Mucosa of rectum (tissue), 2 donors: ENCODE data around the gene KLHL40.

ENCODE experiments used
- H3K27ac ChIP-seq, 2 donors: one replicate each; pipeline ENCODE4 v1.7.0; 2013; ENCODE audit warnings: inconsistent platforms in 2 of 2, low read depth in 2 of 2, low read length in 2 of 2
- H3K27me3 ChIP-seq, 2 donors: one replicate each; pipeline ENCODE4 v1.7.0; 2013; ENCODE audit warnings: low read length in 2 of 2; ENCODE audit not compliant: control insufficient read depth in 2 of 2, insufficient read depth in 2 of 2
- H3K36me3 ChIP-seq, 2 donors: one replicate each; pipeline ENCODE4 v1.7.0; 2013; ENCODE audit warnings: low read length in 2 of 2; ENCODE audit not compliant: control insufficient read depth in 2 of 2, insufficient read depth in 2 of 2
- H3K4me1 ChIP-seq, 2 donors: one replicate each; pipeline ENCODE4 v1.7.0; 2013; ENCODE audit warnings: low read length in 2 of 2, mild to moderate bottlenecking in 1 of 2; ENCODE audit not compliant: control insufficient read depth in 2 of 2, insufficient read depth in 2 of 2
- H3K4me3 ChIP-seq, 2 donors: one replicate each; pipeline ENCODE4 v1.7.0; 2013; ENCODE audit warnings: low read length in 2 of 2
- H3K9ac ChIP-seq, 2 donors: one replicate each; pipeline ENCODE4 v1.7.0; 2013; ENCODE audit warnings: low read length in 2 of 2, low read depth in 1 of 2, mild to moderate bottlenecking in 1 of 2
- H3K9me3 ChIP-seq, 2 donors: one replicate each; pipeline ENCODE4 v1.7.0; 2013; ENCODE audit warnings: low read length in 2 of 2; ENCODE audit not compliant: control insufficient read depth in 2 of 2
- donor health status: healthy.
- donor health status: Normal muscosa, but diverticular disease.

Gene KLHL40

GRCh38 chr3:42668793-42669217 lies 16.5 kb upstream of the KLHL40 start:
- H3K27ac ChIP-seq = no peak overlapping the region
- H3K9me3 ChIP-seq = no peaks in the 10 kb centered on the region
- no peak overlapping the region for H3K4me3 ChIP-seq
- no peaks in the 10 kb centered on the region for H3K27me3 ChIP-seq
- peaks cover 0 to 3% of the 10 kb centered on the region in 2 donors for H3K4me1 ChIP-seq
- H3K9ac ChIP-seq = no peak overlapping the region
- no peaks in the 10 kb centered on the region for H3K36me3 ChIP-seq

GRCh38 chr3:42670051-42670576 lies 15.2 kb upstream of the KLHL40 start:
- Histone ChIP-seq H3K9me3 (no peaks in the 10 kb centered on the region), H3K27me3 (no peaks in the 10 kb centered on the region), H3K36me3 (no peaks in the 10 kb centered on the region), H3K27ac (no peak overlapping the region), H3K4me3 (no peak overlapping the region), H3K9ac (no peak overlapping the region), H3K4me1 (peaks cover 0 to 3% of the 10 kb centered on the region in 2 donors)

DNA sequence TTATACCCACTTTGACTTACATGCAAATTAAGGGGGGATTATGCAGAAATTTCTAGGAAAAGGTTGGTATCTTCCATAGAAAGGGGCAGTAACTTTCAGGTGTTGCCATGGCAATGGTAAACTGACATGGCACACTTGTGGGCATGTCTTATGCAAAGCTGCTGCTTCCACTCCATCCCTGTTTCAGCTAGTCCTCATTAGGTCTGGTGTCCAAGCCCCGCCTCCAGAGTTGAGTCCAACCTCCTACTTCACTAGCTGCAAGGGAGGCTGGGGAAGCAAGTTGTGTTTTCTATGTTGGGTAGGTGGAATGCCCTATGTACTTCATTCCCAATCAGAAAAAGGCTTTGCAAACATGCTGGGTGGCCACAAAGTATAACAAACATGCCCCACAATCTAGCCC lies 14.7 kb upstream of the KLHL40 start:
- Histone ChIP-seq H3K4me1 (peaks cover 0 to 3% of the 10 kb centered on the region in 2 donors), H3K9me3 (no peaks in the 10 kb centered on the region), H3K27me3 (no peaks in the 10 kb centered on the region), H3K9ac (no peak overlapping the region), H3K4me3 (no peak overlapping the region), H3K36me3 (no peaks in the 10 kb centered on the region), H3K27ac (no peak overlapping the region)

GRCh38 chr3:42672515-42672914 lies 12.8 kb upstream of the KLHL40 start:
- Histone ChIP-seq H3K9ac (no peak overlapping the region), H3K4me1 (no peaks in the 10 kb centered on the region), H3K4me3 (no peak overlapping the region), H3K36me3 (no peaks in the 10 kb centered on the region), H3K9me3 (no peaks in the 10 kb centered on the region), H3K27me3 (no peaks in the 10 kb centered on the region), H3K27ac (no peak overlapping the region)

GRCh38 chr3:42673082-42673481 lies 12.3 kb upstream of the KLHL40 start:
- no peaks in the 10 kb centered on the region for H3K36me3 ChIP-seq

DNA sequence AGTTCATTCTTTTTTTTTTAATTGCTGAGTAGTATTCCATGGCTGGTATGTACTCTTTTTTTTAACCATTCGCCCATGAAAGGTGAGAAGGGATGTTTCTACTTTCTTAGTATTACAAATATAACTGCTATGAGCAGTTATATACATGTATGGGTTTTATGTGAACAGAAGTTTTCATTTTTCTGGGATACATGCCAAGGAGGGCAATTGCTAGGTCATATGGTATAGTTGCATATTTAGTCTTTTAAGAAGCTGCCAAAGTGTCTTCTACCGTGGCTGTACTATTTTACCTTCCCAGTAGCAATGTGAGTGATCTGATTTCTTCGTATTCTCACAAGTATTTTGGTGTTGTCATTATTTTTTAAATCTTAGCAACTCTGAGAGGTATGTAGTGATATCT lies 11.2 kb upstream of the KLHL40 start:
- Histone ChIP-seq H3K4me1 (no peaks in the 10 kb centered on the region), H3K27me3 (no peaks in the 10 kb centered on the region), H3K9me3 (no peaks in the 10 kb centered on the region), H3K27ac (no peak overlapping the region), H3K4me3 (no peak overlapping the region), H3K9ac (no peak overlapping the region), H3K36me3 (no peaks in the 10 kb centered on the region)

More at GRCh38 chr3:42673082-42673481, 12.3 kb upstream of the KLHL40 start:
- H3K27me3 ChIP-seq = no peaks in the 10 kb centered on the region
- H3K9me3 ChIP-seq = no peaks in the 10 kb centered on the region
- no peak overlapping the region for H3K27ac ChIP-seq
- no peak overlapping the region for H3K9ac ChIP-seq
- no peaks in the 10 kb centered on the region for H3K4me1 ChIP-seq
- H3K4me3 ChIP-seq = no peak overlapping the region

- H3K27me3 ChIP-seq = no peaks in the 10 kb centered on the region
- no peak overlapping the region for H3K4me3 ChIP-seq
- no peak overlapping the region for H3K27ac ChIP-seq
- no peaks in the 10 kb centered on the region for H3K36me3 ChIP-seq
- no peak overlapping the region for H3K9ac ChIP-seq
- H3K9me3 ChIP-seq = no peaks in the 10 kb centered on the region
- H3K4me1 ChIP-seq = no peaks in the 10 kb centered on the region
Observed at GRCh38 chr3:42675909-42676308, 9.4 kb upstream of the KLHL40 start.

DNA sequence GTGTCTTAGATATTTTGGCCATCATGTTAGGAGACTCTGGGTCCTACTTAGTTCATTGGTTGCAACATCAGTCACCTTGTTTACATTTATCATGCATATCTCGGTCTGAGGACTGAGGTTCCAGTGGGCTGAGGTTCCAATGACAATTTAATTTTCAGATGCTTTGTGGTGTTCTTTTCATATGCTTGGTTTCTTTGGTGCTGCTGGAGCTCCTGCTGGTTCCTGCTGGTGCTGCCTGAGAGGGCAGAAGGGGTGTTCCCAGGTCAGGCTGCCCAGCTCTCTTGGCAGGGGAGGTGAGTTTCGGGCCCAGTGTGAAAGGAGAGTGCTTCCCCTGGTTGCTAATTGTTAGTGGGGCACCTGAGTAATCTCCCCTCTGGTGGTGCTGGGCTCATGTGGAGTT lies 6.9 kb upstream of the KLHL40 start:
- H3K9ac ChIP-seq = no peak overlapping the region
- no peaks in the 10 kb centered on the region for H3K36me3 ChIP-seq
- H3K4me1 ChIP-seq = peaks cover 0 to under 1% of the 10 kb centered on the region in 2 donors
- H3K9me3 ChIP-seq = no peaks in the 10 kb centered on the region
- H3K27ac ChIP-seq = no peak overlapping the region
- no peaks in the 10 kb centered on the region for H3K27me3 ChIP-seq
- H3K4me3 ChIP-seq = no peak overlapping the region

GRCh38 chr3:42680271-42680670 lies 5.1 kb upstream of the KLHL40 start:
- Histone ChIP-seq H3K9ac (no peak overlapping the region), H3K27ac (no peak overlapping the region), H3K4me1 (peaks cover 0 to 2% of the 10 kb centered on the region in 2 donors), H3K36me3 (no peaks in the 10 kb centered on the region), H3K4me3 (no peak overlapping the region), H3K9me3 (no peaks in the 10 kb centered on the region), H3K27me3 (no peaks in the 10 kb centered on the region)

GRCh38 chr3:42680806-42681205 lies 4.5 kb upstream of the KLHL40 start:
- Histone ChIP-seq H3K4me3 (no peak overlapping the region), H3K9ac (no peak overlapping the region), H3K9me3 (no peaks in the 10 kb centered on the region), H3K27me3 (no peaks in the 10 kb centered on the region), H3K27ac (no peak overlapping the region), H3K36me3 (no peaks in the 10 kb centered on the region), H3K4me1 (peaks cover 0 to 2% of the 10 kb centered on the region in 2 donors)
